ENCODE measurements around the gene MFSD2A. TPM values are rescaled to one million over a fixed set of nuclear protein-coding genes. Genes with fewer than 3 reads are reported as not detected.
A peak's percentile ranks its signal among the peaks of the same experiment; 100 is the strongest.
"Not testable (repeated sequence)": the region's sequence is repeated elsewhere in the genome, so short reads cannot be mapped to it uniquely, and the experiment has no call there.

MFSD2A gene
- total and polyA plus RNA-seq, 4 experiments from 2014 or later, result 0.38 to 0.70 (median 0.43) TPM

DNA sequence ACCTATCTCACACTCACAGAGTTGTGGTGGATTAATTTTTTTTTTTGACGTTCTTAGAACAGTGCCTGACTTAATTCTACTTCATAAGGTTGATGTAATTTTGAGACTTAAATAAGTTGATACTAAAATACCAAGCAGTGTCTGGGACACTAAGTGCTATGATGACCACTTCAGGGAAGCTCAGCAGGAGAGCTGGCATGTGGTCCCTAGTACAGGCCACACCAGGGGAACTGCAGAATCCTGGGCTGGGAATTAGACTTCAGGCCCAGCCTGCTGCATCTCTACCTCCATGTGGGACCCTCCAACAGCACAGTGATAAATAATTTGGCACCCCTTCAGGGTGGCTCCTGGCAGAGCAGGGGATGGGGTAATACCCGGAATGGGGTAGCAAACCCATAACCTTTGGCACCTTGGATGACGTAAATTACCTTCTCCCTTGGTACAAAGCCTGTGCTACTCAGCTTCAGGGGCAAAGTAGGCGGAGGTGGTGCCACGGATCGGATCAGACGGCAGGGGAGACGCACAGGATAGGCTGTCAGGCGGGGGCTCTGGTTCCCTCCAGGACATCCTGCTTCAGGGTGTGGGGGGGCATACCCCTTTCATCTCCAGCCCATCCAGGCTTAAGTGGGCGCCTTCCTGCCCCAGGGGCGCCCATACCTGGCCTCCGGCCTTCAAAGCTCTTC is 4.8 kb downstream of the MFSD2A start:
- Mint-ChIP-seq H3K36me3 (peaks cover 0 to 2% of the 10 kb centered on the region in 2 donors), H3K27ac (peak overlapping the region in 1 of 7 donors; percentile 14), H3K4me1 (peaks cover 5 to 16% (median 11%) of the 10 kb centered on the region in 4 donors), H3K4me3 (no peak overlapping the region), H3K9me3 (no peaks in the 10 kb centered on the region), H3K27me3 (no peaks in the 10 kb centered on the region)
- no peaks in the 10 kb centered on the region for H3K36me3 ChIP-seq (ENCODE audit: insufficient read depth, low read length)
- POLR2A ChIA-PET (ENCODE audit: partially characterized antibody), result no interaction called here
- no peaks in the 10 kb centered on the region for H3K27me3 ChIP-seq (ENCODE audit: insufficient read depth, low read length)
- H3K9me3 ChIP-seq (ENCODE audit: control insufficient read depth in 1 of 2, low read length in 2 of 2), result no peaks in the 10 kb centered on the region
- no peak overlapping the region for H3K4me3 ChIP-seq (ENCODE audit: low read length in 2 of 2)
- CTCF ChIA-PET (ENCODE audit: partially characterized antibody), result interaction anchor here (1.4 kb wide), 1 partner anchor 13 kb away, joined by 3 read pairs; no protein-coding TSS in a partner anchor
- no peak overlapping the region for H3K27ac ChIP-seq (ENCODE audit: low read depth, low read length)
- intact Hi-C loops (cut with micrococcal nuclease), result no loop called here
- peaks cover 18% of the 10 kb centered on the region for H3K4me1 ChIP-seq (ENCODE audit: insufficient read depth, low read length)
- DNase-seq, result no peak

DNA sequence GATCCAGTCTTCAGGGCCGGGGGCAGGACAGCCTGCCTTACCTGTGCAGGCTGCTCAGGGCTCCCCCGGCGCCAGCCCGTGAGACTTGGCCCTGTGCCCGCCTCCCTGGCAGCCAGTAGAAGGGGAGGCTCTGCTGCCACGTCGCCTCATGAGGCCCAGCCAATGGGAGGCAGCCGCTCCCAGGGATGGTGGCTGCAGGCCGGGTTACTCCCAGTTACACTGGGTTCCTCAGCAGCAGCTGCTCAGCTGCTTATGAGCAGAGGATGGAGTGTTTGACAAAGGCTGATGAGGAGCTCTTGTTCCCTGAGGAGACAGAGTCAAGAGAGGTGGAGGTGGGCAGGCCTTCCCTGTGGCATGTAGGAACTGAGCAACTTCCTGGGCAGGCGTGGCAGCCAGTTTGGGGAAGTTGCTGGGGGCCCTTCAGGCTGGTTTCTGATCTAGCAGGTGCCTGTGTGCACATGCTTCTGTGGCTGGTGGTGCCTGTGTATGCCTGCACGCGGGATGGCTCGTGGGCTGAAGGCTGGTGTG is 5.5 kb downstream of the MFSD2A start:
- CTCF ChIA-PET (ENCODE audit: partially characterized antibody), result interaction anchor here (1.4 kb wide), 1 partner anchor 12 kb away, joined by 3 read pairs; no protein-coding TSS in a partner anchor
- Mint-ChIP-seq H3K9me3 (no peaks in the 10 kb centered on the region), H3K36me3 (peaks cover 0 to 1% of the 10 kb centered on the region in 2 donors), H3K4me3 (no peak overlapping the region), H3K4me1 (peaks cover 5 to 16% (median 7%) of the 10 kb centered on the region in 4 donors), H3K27me3 (no peaks in the 10 kb centered on the region), H3K27ac (no peak overlapping the region)
- no peaks in the 10 kb centered on the region for H3K27me3 ChIP-seq (ENCODE audit: insufficient read depth, low read length)
- H3K27ac ChIP-seq (ENCODE audit: low read depth, low read length), result no peak overlapping the region
- POLR2A ChIA-PET (ENCODE audit: partially characterized antibody), result no interaction called here
- DNase-seq, result peak in 1 of 5 donors; percentile 5
- peaks cover 14% of the 10 kb centered on the region for H3K4me1 ChIP-seq (ENCODE audit: insufficient read depth, low read length)
- H3K9me3 ChIP-seq (ENCODE audit: control insufficient read depth in 1 of 2, low read length in 2 of 2), result no peaks in the 10 kb centered on the region
- intact Hi-C loops (cut with micrococcal nuclease), result no loop called here
- no peak overlapping the region for H3K4me3 ChIP-seq (ENCODE audit: low read length in 2 of 2)
- no peaks in the 10 kb centered on the region for H3K36me3 ChIP-seq (ENCODE audit: insufficient read depth, low read length)

DNA sequence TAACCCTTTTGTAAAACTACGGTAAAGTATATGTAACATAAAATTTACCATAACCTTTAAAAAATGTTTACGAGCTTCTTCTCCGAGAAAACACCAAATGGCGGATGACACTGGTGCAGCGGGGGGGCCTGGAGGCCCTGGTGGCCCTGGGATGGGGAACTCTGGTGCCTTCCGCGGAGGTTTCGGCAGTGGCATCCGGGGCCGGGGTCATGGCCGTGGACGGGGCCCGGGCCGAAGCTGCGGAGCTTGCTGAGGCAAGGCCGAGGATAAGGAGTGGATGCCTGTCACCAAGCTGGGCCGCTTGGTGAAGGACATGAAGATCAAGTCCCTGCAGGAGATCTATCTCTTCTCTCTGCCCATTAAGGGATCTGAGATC is 7.5 kb downstream of the MFSD2A start:
- peaks cover 0 to 7% (median under 1%) of the 10 kb centered on the region in 4 donors for H3K4me1 Mint-ChIP-seq
- Histone ChIP-seq H3K27me3 (ENCODE audit: insufficient read depth, low read length) (no peaks in the 10 kb centered on the region), H3K27ac (ENCODE audit: low read depth, low read length) (no peak overlapping the region), H3K9me3 (ENCODE audit: control insufficient read depth in 1 of 2, low read length in 2 of 2) (no peaks in the 10 kb centered on the region), H3K4me3 (ENCODE audit: low read length in 2 of 2) (no peak overlapping the region), H3K4me1 (ENCODE audit: insufficient read depth, low read length) (peaks cover 4% of the 10 kb centered on the region), H3K36me3 (ENCODE audit: insufficient read depth, low read length) (no peaks in the 10 kb centered on the region)
- CTCF ChIA-PET (ENCODE audit: partially characterized antibody), result no interaction called here
- no peaks in the 10 kb centered on the region for H3K27me3 Mint-ChIP-seq
- POLR2A ChIA-PET (ENCODE audit: partially characterized antibody), result no interaction called here
- no peak overlapping the region for H3K4me3 Mint-ChIP-seq
- intact Hi-C loops (cut with micrococcal nuclease), result no loop called here
- peaks cover 0 to 2% (median 0%) of the 10 kb centered on the region in 8 donors for H3K9me3 Mint-ChIP-seq
- no peaks in the 10 kb centered on the region for H3K36me3 Mint-ChIP-seq
- DNase-seq, result no peak
- H3K27ac Mint-ChIP-seq, result peak overlapping the region in 1 of 7 donors; percentile 2

DNA sequence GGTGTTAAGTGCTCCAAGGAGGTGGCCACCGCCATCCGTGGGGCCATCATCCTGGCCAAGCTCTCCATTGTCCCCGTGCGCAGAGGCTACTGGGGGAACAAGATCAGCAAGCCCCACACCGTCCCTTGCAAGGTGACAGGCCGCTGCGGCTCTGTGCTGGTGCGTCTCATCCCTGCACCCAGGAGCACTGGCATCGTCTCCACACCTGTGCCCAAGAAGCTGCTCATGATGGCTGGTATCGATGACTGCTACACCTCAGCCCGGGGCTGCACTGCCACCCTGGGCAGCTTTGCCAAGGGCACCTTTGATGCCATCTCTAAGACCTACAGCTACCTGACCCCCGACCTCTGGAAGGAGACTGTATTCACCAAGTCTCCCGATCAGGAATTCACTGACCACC is 8.0 kb downstream of the MFSD2A start:
- H3K27ac Mint-ChIP-seq; H3K27me3 Mint-ChIP-seq; H3K27ac ChIP-seq (ENCODE audit: low read depth, low read length); H3K36me3 Mint-ChIP-seq; H3K4me3 ChIP-seq (ENCODE audit: low read length in 2 of 2); H3K4me1 Mint-ChIP-seq; H3K9me3 ChIP-seq (ENCODE audit: control insufficient read depth in 1 of 2, low read length in 2 of 2); H3K27me3 ChIP-seq (ENCODE audit: insufficient read depth, low read length); DNase-seq; H3K36me3 ChIP-seq (ENCODE audit: insufficient read depth, low read length); H3K4me3 Mint-ChIP-seq; intact Hi-C loops (cut with micrococcal nuclease); H3K9me3 Mint-ChIP-seq; POLR2A ChIA-PET (ENCODE audit: partially characterized antibody); H3K4me1 ChIP-seq (ENCODE audit: insufficient read depth, low read length): not testable (repeated sequence)
- CTCF ChIA-PET (ENCODE audit: partially characterized antibody), result interaction anchor here (1.7 kb wide), 1 partner anchor 11 kb away, joined by 11 read pairs; no protein-coding TSS in a partner anchor

DNA sequence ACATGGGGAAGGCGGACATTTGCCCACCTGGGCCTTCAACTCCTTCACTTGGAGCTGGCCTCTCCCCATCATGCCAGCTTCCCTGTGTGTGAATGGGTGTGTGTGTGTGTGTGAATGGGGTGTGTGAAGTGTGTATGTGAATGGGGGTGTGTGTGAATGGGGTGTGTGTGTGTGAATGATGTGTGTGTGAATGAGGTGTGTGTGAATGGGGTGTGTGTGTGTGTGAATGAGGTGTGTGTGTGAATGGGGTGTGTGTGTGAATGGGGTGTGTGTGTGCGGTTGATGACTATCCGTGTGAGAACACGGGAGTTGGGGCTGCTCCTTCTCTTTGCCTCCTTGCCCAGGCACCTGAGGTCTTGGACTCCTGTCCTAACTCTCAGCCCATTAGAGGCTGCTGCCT is 9.6 kb downstream of the MFSD2A start:
- no peaks in the 10 kb centered on the region for H3K36me3 Mint-ChIP-seq
- H3K4me1 Mint-ChIP-seq, result peaks cover 0 to 7% (median under 1%) of the 10 kb centered on the region in 4 donors
- no peak overlapping the region for H3K4me3 ChIP-seq (ENCODE audit: low read length in 2 of 2)

DNA sequence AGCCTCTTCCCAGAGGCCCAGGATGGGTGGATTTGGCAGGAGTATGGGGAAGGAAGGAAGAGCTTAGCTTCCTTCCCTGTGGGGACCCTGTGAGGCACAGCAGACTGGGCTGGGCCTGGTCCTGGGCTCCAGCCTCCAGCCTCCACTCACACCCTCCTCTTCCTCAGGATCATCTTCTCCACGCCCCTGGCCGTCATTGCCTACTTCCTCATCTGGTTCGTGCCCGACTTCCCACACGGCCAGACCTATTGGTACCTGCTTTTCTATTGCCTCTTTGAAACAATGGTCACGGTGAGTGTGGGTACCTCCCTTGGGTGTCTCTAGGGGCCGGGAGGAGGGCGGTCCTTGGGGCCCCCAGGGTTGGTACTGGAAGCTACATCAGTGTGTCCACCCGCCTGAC is 10.1 kb downstream of the MFSD2A start:
- no peak for DNase-seq
- H3K4me3 Mint-ChIP-seq, result no peak overlapping the region
- peak overlapping the region in 1 of 7 donors; percentile 17 for H3K27ac Mint-ChIP-seq
- no peaks in the 10 kb centered on the region for H3K27me3 Mint-ChIP-seq
- H3K4me1 Mint-ChIP-seq, result peaks cover 0 to 7% (median 0%) of the 10 kb centered on the region in 4 donors
- H3K36me3 Mint-ChIP-seq, result no peaks in the 10 kb centered on the region
- H3K9me3 Mint-ChIP-seq, result peaks cover 0 to 2% (median 0%) of the 10 kb centered on the region in 8 donors
- ChIA-PET CTCF (ENCODE audit: partially characterized antibody) (interaction anchor here (1.0 to 1.8 kb wide), 3 partner anchors 9 to 67 kb away, joined by 3 to 7 read pairs (median 4); no protein-coding TSS in a partner anchor), POLR2A (ENCODE audit: partially characterized antibody) (no interaction called here)
- Histone ChIP-seq H3K27ac (ENCODE audit: low read depth, low read length) (no peak overlapping the region), H3K36me3 (ENCODE audit: insufficient read depth, low read length) (no peaks in the 10 kb centered on the region), H3K27me3 (ENCODE audit: insufficient read depth, low read length) (no peaks in the 10 kb centered on the region), H3K4me1 (ENCODE audit: insufficient read depth, low read length) (peaks cover 4% of the 10 kb centered on the region), H3K4me3 (ENCODE audit: low read length in 2 of 2) (no peak overlapping the region), H3K9me3 (ENCODE audit: control insufficient read depth in 1 of 2, low read length in 2 of 2) (no peaks in the 10 kb centered on the region)
- intact Hi-C loops (cut with micrococcal nuclease), result no loop called here

More for the DNA sequence above, 9.6 kb downstream of the MFSD2A start:
- Histone ChIP-seq H3K36me3 (ENCODE audit: insufficient read depth, low read length) (no peaks in the 10 kb centered on the region), H3K4me1 (ENCODE audit: insufficient read depth, low read length) (peaks cover 4% of the 10 kb centered on the region), H3K9me3 (ENCODE audit: control insufficient read depth in 1 of 2, low read length in 2 of 2) (no peaks in the 10 kb centered on the region), H3K27me3 (ENCODE audit: insufficient read depth, low read length) (no peaks in the 10 kb centered on the region), H3K27ac (ENCODE audit: low read depth, low read length) (no peak overlapping the region)
- ChIA-PET CTCF (ENCODE audit: partially characterized antibody) (interaction anchor here (1.7 to 1.8 kb wide), 2 partner anchors 9 to 45 kb away, joined by 7 to 11 read pairs; no protein-coding TSS in a partner anchor), POLR2A (ENCODE audit: partially characterized antibody) (no interaction called here)
- intact Hi-C loops (cut with micrococcal nuclease), result no loop called here
- H3K4me3 Mint-ChIP-seq, result no peak overlapping the region
- DNase-seq, result no peak
- H3K27ac Mint-ChIP-seq, result no peak overlapping the region
- no peaks in the 10 kb centered on the region for H3K27me3 Mint-ChIP-seq
- H3K9me3 Mint-ChIP-seq, result peaks cover 0 to 2% (median 0%) of the 10 kb centered on the region in 8 donors

DNA sequence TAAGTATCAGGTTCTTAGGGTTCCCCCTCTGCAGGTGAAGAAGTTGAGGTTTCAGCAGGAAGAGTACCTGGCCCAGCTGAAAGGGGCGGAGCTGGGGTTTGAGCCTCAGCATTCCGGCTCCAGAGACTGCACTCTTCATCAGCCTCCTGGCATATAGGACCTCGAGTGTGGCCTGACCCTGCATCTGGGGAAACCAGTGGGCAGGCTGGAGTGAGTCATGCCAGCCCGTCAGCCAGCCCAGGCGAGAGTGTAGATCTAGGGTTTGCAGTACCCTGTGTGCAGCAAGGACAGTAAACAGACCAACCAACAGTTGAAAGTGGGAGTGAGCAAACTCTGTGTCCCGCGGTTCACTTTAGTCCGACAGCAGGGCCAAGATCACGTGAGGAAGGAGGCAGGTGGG is 14.1 kb downstream of the MFSD2A start:
- no peak overlapping the region for H3K27ac ChIP-seq (ENCODE audit: low read depth, low read length)
- no peaks in the 10 kb centered on the region for H3K36me3 ChIP-seq (ENCODE audit: insufficient read depth, low read length)
- no peak overlapping the region for H3K27ac Mint-ChIP-seq

More for the DNA sequence above, 14.1 kb downstream of the MFSD2A start:
- H3K27me3 ChIP-seq (ENCODE audit: insufficient read depth, low read length), result no peaks in the 10 kb centered on the region
- no peak overlapping the region for H3K4me3 ChIP-seq (ENCODE audit: low read length in 2 of 2)
- H3K4me1 ChIP-seq (ENCODE audit: insufficient read depth, low read length), result no peaks in the 10 kb centered on the region
- Mint-ChIP-seq H3K4me1 (peaks cover 5 to 7% (median 6%) of the 10 kb centered on the region in 4 donors), H3K36me3 (no peaks in the 10 kb centered on the region), H3K4me3 (no peak overlapping the region), H3K27me3 (no peaks in the 10 kb centered on the region), H3K9me3 (peaks cover 0 to 2% (median 0%) of the 10 kb centered on the region in 8 donors)
- intact Hi-C loops (cut with micrococcal nuclease), result no loop called here
- no peaks in the 10 kb centered on the region for H3K9me3 ChIP-seq (ENCODE audit: control insufficient read depth in 1 of 2, low read length in 2 of 2)
- ChIA-PET POLR2A (ENCODE audit: partially characterized antibody) (interaction anchor here (0.6 kb wide), 1 partner anchor 533 kb away, joined by 3 read pairs; no protein-coding TSS in a partner anchor), CTCF (ENCODE audit: partially characterized antibody) (interaction anchor here (1.4 to 8.8 kb wide), 3 partner anchors 49 to 154 kb away, joined by 3 to 168 read pairs (median 45); no protein-coding TSS in a partner anchor)
- DNase-seq, result no peak
